PC-9 (cell line): Measurements from ENCODE around the gene SRRT. TPM values are rescaled to one million over a fixed set of nuclear protein-coding genes. Genes with fewer than 3 reads are reported as not detected.

Source experiments
- BruUV-seq: library from RNA; stranded (reverse); fragments of 400-500 nt; replicated peaks from 2 replicates; lab custom pipeline; 2021; lab: Mats Ljungman, UMichigan
- CTCF ChIA-PET: fragments of 300-600 bp; sonication (Branson Sonifier 250); formaldehyde crosslinking; loops from one replicate; lab custom pipeline; 2022; ENCODE audit warnings: antibody characterized with exemption; lab: Charles Lee
- POLR2A ChIA-PET: fragments of 300-600 bp; sonication (Branson Sonifier 250); formaldehyde crosslinking; loops from one replicate; lab custom pipeline; 2022; ENCODE audit warnings: antibody characterized with exemption; ENCODE audit not compliant: unreplicated experiment; lab: Charles Lee
- DNase-seq, 2 experiments: peaks; one replicate each; pipeline versions ENCODE4 v3.0.0 to v3.0.0-alpha.2; 2015 to 2022; ENCODE audit warnings: mixed read lengths in 1 of 2
- H2AFZ ChIP-seq: fragments of 200-600 bp; sonication (generic); 2 replicates; pipeline ENCODE4 v1.8.1; 2017; ENCODE audit warnings: antibody characterized with exemption
- H3F3A ChIP-seq: fragments of 200-600 bp; sonication (generic); 2 replicates; pipeline ENCODE4 v1.8.1; 2017; ENCODE audit warnings: antibody characterized with exemption, mild to moderate bottlenecking, low read depth; ENCODE audit not compliant: insufficient read depth
- H3K27ac ChIP-seq: fragments of 200-600 bp; sonication (generic); 2 replicates; pipeline ENCODE4 v1.6.1; 2016; ENCODE audit warnings: mixed run types
- H3K27me3 ChIP-seq: fragments of 200-600 bp; sonication (generic); 2 replicates; pipeline ENCODE4 v1.6.1; 2016; ENCODE audit warnings: low read depth, mixed run types; ENCODE audit not compliant: insufficient read depth
- H3K36me3 ChIP-seq: fragments of 200-600 bp; sonication (generic); 2 replicates; pipeline ENCODE4 v1.6.1; 2016; ENCODE audit warnings: low read depth, mixed run types
- H3K4me1 ChIP-seq: fragments of 200-600 bp; sonication (generic); replicated peaks from 2 replicates; pipeline ENCODE4 v1.6.1; 2016; ENCODE audit warnings: mixed run types; ENCODE audit not compliant: insufficient read depth
- H3K4me2 ChIP-seq: fragments of 200-600 bp; sonication (generic); 2 replicates; pipeline ENCODE4 v1.6.1; 2017; ENCODE audit warnings: mixed run types
- H3K4me3 ChIP-seq: fragments of 200-600 bp; sonication (generic); 2 replicates; pipeline ENCODE4 v1.6.1; 2016; ENCODE audit warnings: mixed run types
- H3K79me2 ChIP-seq: fragments of 200-600 bp; sonication (generic); 2 replicates; pipeline ENCODE4 v1.6.1; 2017; ENCODE audit warnings: low read depth, mixed run types
- H3K9me2 ChIP-seq: fragments of 200-600 bp; sonication (generic); 2 replicates; pipeline ENCODE4 v1.8.1; 2017; ENCODE audit warnings: mild to moderate bottlenecking; ENCODE audit not compliant: insufficient read depth
- H3K9me3 ChIP-seq: fragments of 200-600 bp; sonication (generic); 2 replicates; pipeline ENCODE4 v1.8.1; 2016; ENCODE audit warnings: low read depth; ENCODE audit not compliant: insufficient read depth
- H4K20me1 ChIP-seq: fragments of 200-600 bp; sonication (generic); 2 replicates; pipeline ENCODE4 v1.8.1; 2017; ENCODE audit not compliant: insufficient read depth
- CTCF ChIP-seq: fragments of 200-600 bp; sonication (generic); conservative IDR thresholded peaks from 2 replicates; pipeline ENCODE4 v1.6.1; 2017; ENCODE audit warnings: mixed run types, antibody characterized with exemption, mild to moderate bottlenecking, moderate library complexity
- EZH2 ChIP-seq: fragments of 200-600 bp; sonication (generic); IDR thresholded peaks from 2 replicates; pipeline ENCODE4 v1.8.0; 2017; ENCODE audit warnings: antibody characterized with exemption, low read depth
- intact Hi-C: fragments of 100-400 bp; cut with micrococcal nuclease; formaldehyde crosslinking; loops from one replicate; pipeline ENCODE4 v1.10.0; 2022; ENCODE audit not compliant: unreplicated experiment
- total RNA-seq: library from RNA; stranded (reverse); gene quantifications from 2 replicates; pipeline ENCODE4 v1.2.3, GENCODE V29; 2021

Gene SRRT
- total RNA-seq, 1 experiment from 2014 or later = 144 TPM

DNA sequence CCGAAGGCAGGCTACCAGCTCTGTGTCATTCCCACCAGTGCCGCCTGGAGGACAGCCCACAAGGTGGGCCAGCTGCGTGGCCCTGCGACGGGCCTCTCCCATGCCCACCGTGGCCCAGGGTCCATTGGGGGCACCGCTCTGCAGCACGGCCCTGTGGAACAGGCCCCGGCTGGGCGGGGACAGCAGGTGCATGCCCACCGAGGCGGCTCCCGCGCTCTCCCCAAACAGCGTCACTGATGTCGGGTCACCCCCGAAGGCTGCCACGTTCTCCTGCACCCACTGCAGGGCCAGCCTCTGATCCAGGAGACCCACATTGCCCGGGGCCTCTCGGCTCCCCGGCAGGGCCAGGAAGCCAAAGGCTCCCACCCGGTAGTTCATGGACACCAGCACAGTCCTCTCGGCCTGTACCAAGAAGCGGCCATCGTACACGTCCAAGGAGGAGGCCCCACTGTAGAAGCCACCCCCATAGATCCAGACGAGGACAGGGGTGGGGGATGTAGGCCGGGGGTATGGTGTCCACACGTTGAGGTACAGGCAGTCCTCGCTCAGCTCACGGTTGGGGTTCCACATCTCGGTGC, 18.5 kb downstream of the SRRT start:
- H3K9me3 ChIP-seq = no peaks in the 10 kb centered on the region
- no peak overlapping the region for H3K27ac ChIP-seq
- ChIA-PET CTCF (interaction anchor here (0.7 kb wide), 1 partner anchor 335 kb away, joined by 6 read pairs; no protein-coding TSS in a partner anchor), POLR2A (interaction anchor here (0.6 kb wide), 1 partner anchor 58 kb away, joined by 4 read pairs; no protein-coding TSS in a partner anchor)
- intact Hi-C loops = loop anchor here (5.0 to 10.0 kb wide), 4 partner anchors 66 to 641 kb away; partner anchors contain the start of gene EPHB4
- peaks cover 11% of the 10 kb centered on the region for H3K79me2 ChIP-seq
- peaks cover 30% of the 10 kb centered on the region; the same call in 1 of the 2 replicates for H3F3A ChIP-seq
- H2AFZ ChIP-seq = no peak overlapping the region
- no peak overlapping the region for H3K4me3 ChIP-seq
- TF ChIP-seq CTCF (no peak), EZH2 (no peak)
- H3K36me3 ChIP-seq = peaks cover 1% of the 10 kb centered on the region
- no TSS peak for BruUV-seq
- DNase-seq = no peak
- peaks cover 18% of the 10 kb centered on the region for H3K4me1 ChIP-seq
- H3K4me2 ChIP-seq = no peak overlapping the region
- no peaks in the 10 kb centered on the region for H4K20me1 ChIP-seq
- peaks cover 11% of the 10 kb centered on the region; the same call in 1 of the 2 replicates for H3K27me3 ChIP-seq
- H3K9me2 ChIP-seq = no peaks in the 10 kb centered on the region

DNA sequence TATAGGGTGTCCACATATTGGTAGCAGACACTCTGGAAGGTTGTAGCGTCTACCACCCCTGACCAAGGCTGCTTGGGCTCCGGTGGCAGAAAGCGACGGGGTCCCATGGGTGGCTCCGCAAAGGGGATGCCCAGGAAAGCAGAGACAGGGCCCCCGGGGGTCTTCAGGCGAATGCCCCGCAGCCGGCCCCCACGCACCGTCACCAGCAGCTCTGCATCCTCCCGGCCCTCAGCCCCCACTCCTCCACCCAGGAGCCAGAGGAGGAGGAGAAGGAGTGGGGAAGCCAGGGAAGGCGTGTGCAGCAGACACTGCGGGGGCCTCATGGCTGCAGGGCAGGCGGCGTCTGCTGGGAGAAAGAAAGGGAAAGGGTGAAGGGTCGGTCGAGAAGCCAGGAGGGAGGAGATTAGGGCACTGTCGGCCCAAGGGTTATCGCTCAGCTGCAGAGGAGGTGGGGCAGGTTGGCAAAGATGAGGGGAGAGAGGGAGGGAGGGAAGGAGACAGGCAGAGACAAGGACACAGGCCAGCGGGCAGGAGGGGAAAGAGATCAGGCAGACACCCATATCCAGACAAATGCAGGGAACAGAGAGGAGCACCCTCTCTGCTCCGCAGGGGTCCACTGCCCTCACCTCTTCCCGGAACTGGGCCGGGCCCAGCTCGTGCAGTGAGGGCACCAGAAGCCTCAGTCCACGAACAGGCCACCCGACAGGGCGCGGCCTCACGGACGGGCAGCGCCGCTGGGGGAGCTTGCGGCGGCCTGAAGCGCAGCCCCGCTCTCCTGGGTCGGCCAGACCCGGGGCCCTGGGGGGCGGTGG, 19.2 kb downstream of the SRRT start:
- intact Hi-C loops = loop anchor here (1.0 to 10.0 kb wide), 6 partner anchors 67 to 641 kb away; partner anchors contain the start of gene EPHB4
- DNase-seq = no peak
- no TSS peak for BruUV-seq
- peaks cover 11% of the 10 kb centered on the region; the same call in 1 of the 2 replicates for H3K27me3 ChIP-seq
- peak overlapping the region; percentile 63 for H3K4me2 ChIP-seq
- no peak overlapping the region for H2AFZ ChIP-seq
- no peak overlapping the region for H3K4me3 ChIP-seq
- H3K9me2 ChIP-seq = no peaks in the 10 kb centered on the region
- H3K79me2 ChIP-seq = peaks cover 4% of the 10 kb centered on the region
- CTCF ChIA-PET = interaction anchor here (0.6 to 0.7 kb wide), 2 partner anchors 335 to 360 kb away, joined by 4 to 6 read pairs; no protein-coding TSS in a partner anchor
- no peaks in the 10 kb centered on the region for H3K36me3 ChIP-seq
- no peak overlapping the region for H3K27ac ChIP-seq
- no peak for TF ChIP-seq CTCF
- no peak for TF ChIP-seq EZH2
- peaks cover 26% of the 10 kb centered on the region; the same call in 1 of the 2 replicates for H3F3A ChIP-seq
- no peaks in the 10 kb centered on the region for H4K20me1 ChIP-seq
- POLR2A ChIA-PET = interaction anchor here (0.9 kb wide), 1 partner anchor 324 kb away, joined by 3 read pairs; the partner anchor contains the start of gene ZNHIT1
- H3K4me1 ChIP-seq = peaks cover 18% of the 10 kb centered on the region
- H3K9me3 ChIP-seq = no peaks in the 10 kb centered on the region
